Brain microvascular endothelial cell (primary cell): ENCODE measurements around the gene LBHD1.

Source experiments
- DNase-seq: peaks from one replicate; pipeline ENCODE4 v3.0.0-alpha.2; 2020
- H3K27ac ChIP-seq: fragments of 250-450 bp; sonication (Bioruptor Pico); 2 replicates; pipeline ENCODE4 v1.5.1; 2020; ENCODE audit warnings: mild to moderate bottlenecking, moderate library complexity
- H3K27me3 ChIP-seq: fragments of 250-450 bp; sonication (Bioruptor Pico); replicated peaks from 2 replicates; pipeline ENCODE4 v1.5.1; 2020; ENCODE audit warnings: mild to moderate bottlenecking
- H3K36me3 ChIP-seq: fragments of 250-450 bp; sonication (Bioruptor Pico); replicated peaks from 2 replicates; pipeline ENCODE4 v1.5.1; 2020; ENCODE audit warnings: mild to moderate bottlenecking
- H3K4me3 ChIP-seq: 2 replicates; pipeline ENCODE4 v1.5.1; 2011; ENCODE audit warnings: low read depth, mild to moderate bottlenecking, control low read depth, low read length, moderate library complexity
- in situ Hi-C: cut with HindIII; loops from 2 replicates; pipeline ENCODE4 v1.10.0; 2017; ENCODE audit warnings: low sequenced_read_pairs, low pct_ligation_motif_present
- TF ChIP-seq, protein P1 (sequence below): IDR thresholded peaks from 2 replicates; pipeline ENCODE4 v1.5.1; 2011; ENCODE audit warnings: low read depth, mild to moderate bottlenecking, moderate library complexity, low read length, control low read depth, inconsistent platforms; ENCODE audit errors: missing control alignments

LBHD1 gene

DNA sequence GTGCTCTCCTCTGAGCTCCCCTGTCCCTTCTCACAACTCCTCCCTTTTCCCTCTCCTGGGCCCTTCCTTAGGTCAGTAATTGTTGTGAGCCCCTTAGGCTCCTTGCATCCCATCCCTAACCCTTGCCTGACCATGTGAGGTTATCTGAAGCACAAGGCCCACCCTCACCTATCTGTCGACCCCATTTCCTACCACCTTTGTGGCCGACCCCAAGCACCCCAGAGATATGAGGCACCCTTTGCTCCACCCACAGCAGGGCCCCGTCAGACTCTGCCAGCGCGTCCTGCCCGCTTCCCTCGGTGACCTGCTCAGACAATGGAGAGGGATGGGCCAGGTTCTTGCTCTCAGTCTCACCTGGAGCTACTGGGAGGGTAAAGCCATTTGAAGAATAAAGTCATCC is 36.7 kb upstream of the LBHD1 start:
- no peak for DNase-seq
- Histone ChIP-seq H3K36me3 (peaks cover 27% of the 10 kb centered on the region), H3K4me3 (peak overlapping the region; percentile 66), H3K27me3 (no peaks in the 10 kb centered on the region), H3K27ac (peak overlapping the region; percentile 76)
- in situ Hi-C loops: no loop called here
- TF ChIP-seq, protein P1, sequence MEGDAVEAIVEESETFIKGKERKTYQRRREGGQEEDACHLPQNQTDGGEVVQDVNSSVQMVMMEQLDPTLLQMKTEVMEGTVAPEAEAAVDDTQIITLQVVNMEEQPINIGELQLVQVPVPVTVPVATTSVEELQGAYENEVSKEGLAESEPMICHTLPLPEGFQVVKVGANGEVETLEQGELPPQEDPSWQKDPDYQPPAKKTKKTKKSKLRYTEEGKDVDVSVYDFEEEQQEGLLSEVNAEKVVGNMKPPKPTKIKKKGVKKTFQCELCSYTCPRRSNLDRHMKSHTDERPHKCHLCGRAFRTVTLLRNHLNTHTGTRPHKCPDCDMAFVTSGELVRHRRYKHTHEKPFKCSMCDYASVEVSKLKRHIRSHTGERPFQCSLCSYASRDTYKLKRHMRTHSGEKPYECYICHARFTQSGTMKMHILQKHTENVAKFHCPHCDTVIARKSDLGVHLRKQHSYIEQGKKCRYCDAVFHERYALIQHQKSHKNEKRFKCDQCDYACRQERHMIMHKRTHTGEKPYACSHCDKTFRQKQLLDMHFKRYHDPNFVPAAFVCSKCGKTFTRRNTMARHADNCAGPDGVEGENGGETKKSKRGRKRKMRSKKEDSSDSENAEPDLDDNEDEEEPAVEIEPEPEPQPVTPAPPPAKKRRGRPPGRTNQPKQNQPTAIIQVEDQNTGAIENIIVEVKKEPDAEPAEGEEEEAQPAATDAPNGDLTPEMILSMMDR: no peak

DNA sequence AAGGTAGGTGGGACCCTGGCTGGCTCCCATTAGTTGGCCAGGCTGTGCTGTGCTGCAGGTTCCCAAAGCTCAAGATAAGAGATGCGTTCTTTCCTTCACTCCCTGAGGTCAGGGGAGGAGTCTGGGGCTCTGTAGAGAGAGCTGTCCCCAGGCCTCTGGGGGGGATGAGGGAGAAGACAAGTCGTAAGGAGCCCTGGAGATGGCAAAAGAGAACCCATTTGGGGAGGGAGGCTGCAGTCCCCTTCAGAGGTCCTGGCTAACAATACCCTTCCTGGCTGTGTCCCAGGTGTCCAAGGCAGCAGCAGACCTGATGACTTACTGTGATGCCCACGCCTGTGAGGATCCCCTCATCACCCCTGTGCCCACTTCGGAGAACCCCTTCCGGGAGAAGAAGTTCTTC is 36.3 kb upstream of the LBHD1 start:
- TF ChIP-seq, protein P1: no peak
- Histone ChIP-seq H3K27ac (no peak overlapping the region), H3K36me3 (peaks cover 27% of the 10 kb centered on the region), H3K4me3 (no peak overlapping the region), H3K27me3 (no peaks in the 10 kb centered on the region)
- no peak for DNase-seq
- in situ Hi-C loops: no loop called here

DNA sequence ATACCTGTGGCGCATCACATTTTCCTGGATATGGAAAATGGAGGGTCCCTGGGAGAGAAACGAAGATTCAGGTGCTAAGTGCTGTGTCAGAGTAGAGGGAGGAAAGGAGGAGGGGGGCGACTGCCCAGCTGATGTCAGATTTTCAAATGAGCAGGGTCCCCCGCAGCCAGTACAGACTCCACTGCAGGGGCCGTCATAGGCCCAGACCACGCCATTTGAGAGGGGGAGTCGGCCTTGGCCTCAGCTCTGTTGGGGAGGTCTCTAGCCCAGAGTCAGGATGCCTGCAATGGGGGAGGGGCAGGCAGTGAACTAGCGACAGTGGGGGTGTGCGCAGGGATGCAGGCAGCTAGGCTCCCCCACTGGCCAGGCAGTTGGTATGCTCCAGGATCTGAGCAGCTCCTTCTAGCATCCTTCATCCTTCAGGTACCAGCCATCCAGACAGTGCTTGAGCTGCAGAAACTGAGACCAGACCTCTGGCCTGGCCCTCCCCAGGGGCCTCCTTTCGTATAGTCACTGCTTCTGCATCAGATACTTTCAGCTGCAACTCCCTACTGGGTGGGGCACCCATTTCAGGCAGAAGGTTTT is 35.3 kb upstream of the LBHD1 start, which contains the start of the genes BSCL2 and GNG3:
Gene BSCL2 (minus strand): TSS at position 148 of the 585 bp plus-strand sequence. CDS start 229 bp downstream, outside the sequence.
Gene GNG3 (plus strand): TSS at position 400 of the 585 bp plus-strand sequence. CDS start 620 bp downstream, outside the sequence.
- in situ Hi-C loops: no loop called here
- Histone ChIP-seq H3K27ac (no peak within 1 kb of the TSS), H3K36me3 (peaks cover 20% of the 10 kb centered on the region), H3K4me3 (peak within 1 kb of the TSS; percentile 55), H3K27me3 (no peaks in the 10 kb centered on the region)
- TF ChIP-seq, protein P1: no peak
- no peak for DNase-seq

DNA sequence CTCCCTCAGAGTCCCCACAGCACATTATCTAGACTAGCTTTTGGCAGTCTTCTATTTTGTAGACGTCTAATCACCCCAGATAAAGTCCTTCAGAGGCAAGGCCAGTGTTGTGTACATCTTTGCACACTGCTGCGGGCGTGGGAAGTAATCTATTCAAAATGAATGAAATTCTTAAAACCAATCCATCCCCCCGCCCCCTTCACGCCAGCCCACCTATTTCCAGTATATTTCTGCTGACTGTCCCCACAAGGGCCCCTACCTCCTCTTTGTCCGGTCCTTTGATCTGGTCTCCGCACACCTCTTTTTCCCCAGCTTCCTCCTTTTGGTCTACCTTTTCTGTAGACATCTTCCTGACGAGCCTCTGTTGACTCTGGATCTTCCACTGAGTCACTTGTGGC is 34.8 kb upstream of the LBHD1 start:
- in situ Hi-C loops: no loop called here
- peaks cover 17% of the 10 kb centered on the region for H3K36me3 ChIP-seq
- H3K27ac ChIP-seq: no peak overlapping the region
- no peak for DNase-seq
- H3K27me3 ChIP-seq: no peaks in the 10 kb centered on the region
- TF ChIP-seq, protein P1: no peak
- H3K4me3 ChIP-seq: peak overlapping the region; percentile 55

DNA sequence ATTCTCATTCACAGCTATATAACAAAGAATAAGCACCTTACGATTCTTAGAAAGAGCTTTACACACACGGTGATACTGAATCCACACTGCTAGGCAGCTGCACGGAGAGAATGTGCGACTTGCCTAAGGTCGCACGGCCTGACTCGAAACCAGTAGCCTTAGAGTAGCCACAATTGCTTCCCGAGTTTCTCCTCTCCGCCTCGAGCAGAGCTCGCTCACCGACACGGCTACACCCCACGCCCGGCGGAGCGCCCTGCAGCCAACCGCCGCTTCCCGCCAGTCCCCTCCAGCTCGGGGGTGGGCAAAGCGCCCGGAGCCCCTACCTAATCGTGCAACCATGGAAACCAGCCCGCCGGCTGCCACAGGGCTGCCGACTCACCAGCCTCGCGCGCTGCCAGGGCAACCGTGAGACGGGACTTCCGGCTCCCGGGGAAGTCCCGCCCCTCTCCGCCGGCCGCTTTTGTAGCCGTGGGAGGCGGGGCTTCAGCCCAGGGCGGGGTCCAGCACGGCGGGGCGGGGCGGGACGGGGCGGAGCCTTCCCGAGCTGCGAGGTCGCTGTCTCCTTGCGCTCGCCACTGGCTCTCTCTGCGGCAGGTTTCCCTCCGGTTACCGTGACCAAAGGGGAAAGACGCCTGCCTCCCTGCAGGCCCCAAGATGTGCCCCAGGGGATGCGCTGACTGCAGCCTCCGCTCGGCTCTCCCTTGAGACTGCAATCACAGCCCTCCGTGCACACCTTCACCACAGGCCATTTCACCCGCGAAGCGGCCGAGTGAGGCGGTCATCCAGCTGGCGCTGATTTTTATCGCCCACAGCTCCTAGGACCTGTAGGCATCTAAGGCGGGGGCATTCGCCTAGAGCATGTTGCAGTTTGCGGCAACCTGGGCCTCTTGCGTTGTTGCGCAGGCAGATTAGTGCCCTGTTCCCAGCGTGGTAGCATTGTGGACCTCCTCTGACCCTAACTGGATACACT is 34.1 kb upstream of the LBHD1 start:
- Histone ChIP-seq H3K27me3 (no peaks in the 10 kb centered on the region), H3K36me3 (peaks cover 15% of the 10 kb centered on the region), H3K4me3 (peak overlapping the region; percentile 79), H3K27ac (peak overlapping the region; percentile 48)
- TF ChIP-seq, protein P1: no peak
- peak; percentile 89 for DNase-seq
- in situ Hi-C loops: no loop called here
